DOHH2 (cell line): ENCODE data around the gene XKRX.

Source experiments
- H3F3A ChIP-seq: fragments of 200-600 bp; sonication (generic), shearing (Covaris generic); 2 replicates; pipeline ENCODE4 v1.6.0; 2016; ENCODE audit warnings: antibody characterized with exemption, mild to moderate bottlenecking; ENCODE audit not compliant: control insufficient read depth, insufficient read depth
- H3K27ac ChIP-seq: fragments of 200-600 bp; sonication (generic); 2 replicates; pipeline ENCODE4 v1.5.1; 2014; ENCODE audit warnings: low read depth, mild to moderate bottlenecking, low read length, moderate library complexity
- H3K27me3 ChIP-seq: fragments of 200-600 bp; sonication (generic); 2 replicates; pipeline ENCODE4 v1.6.1; 2014; ENCODE audit warnings: mild to moderate bottlenecking, low read length, mixed read lengths; ENCODE audit not compliant: control insufficient read depth
- H3K36me3 ChIP-seq: fragments of 200-600 bp; sonication (generic); 2 replicates; pipeline ENCODE4 v1.6.1; 2014; ENCODE audit warnings: mild to moderate bottlenecking, low read length, moderate library complexity, mixed read lengths; ENCODE audit not compliant: control insufficient read depth
- H3K4me1 ChIP-seq: fragments of 200-600 bp; sonication (generic); 2 replicates; pipeline ENCODE4 v1.6.1; 2014; ENCODE audit warnings: mild to moderate bottlenecking, low read length, mixed read lengths; ENCODE audit not compliant: control insufficient read depth
- H3K4me2 ChIP-seq: fragments of 200-600 bp; sonication (generic); 2 replicates; pipeline ENCODE4 v1.6.0; 2014; ENCODE audit warnings: mild to moderate bottlenecking, low read length, moderate library complexity
- H3K4me3 ChIP-seq: fragments of 200-600 bp; sonication (generic); 2 replicates; pipeline ENCODE4 v1.5.1; 2014; ENCODE audit warnings: mild to moderate bottlenecking, low read length, mixed read lengths
- H3K79me2 ChIP-seq: fragments of 200-600 bp; sonication (generic); 2 replicates; pipeline ENCODE4 v1.6.1; 2014; ENCODE audit warnings: mild to moderate bottlenecking, low read length, mixed read lengths; ENCODE audit not compliant: control insufficient read depth
- H3K9me2 ChIP-seq: fragments of 200-600 bp; sonication (generic); replicated peaks from 2 replicates; pipeline ENCODE4 v1.6.1; 2014; ENCODE audit warnings: mild to moderate bottlenecking, low read length, mixed read lengths; ENCODE audit not compliant: control insufficient read depth
- H3K9me3 ChIP-seq: fragments of 200-600 bp; sonication (generic); 2 replicates; pipeline ENCODE4 v1.6.1; 2014; ENCODE audit warnings: antibody characterized with exemption, low read length, mixed read lengths; ENCODE audit not compliant: control insufficient read depth, insufficient read depth
- H4K20me1 ChIP-seq: fragments of 200-600 bp; sonication (generic); 2 replicates; pipeline ENCODE4 v1.6.0; 2014; ENCODE audit warnings: low read depth, mild to moderate bottlenecking, antibody characterized with exemption, low read length, moderate library complexity; ENCODE audit not compliant: control insufficient read depth, insufficient read depth
- EZH2phosphoT487 ChIP-seq: fragments of 200-600 bp; sonication (generic); IDR thresholded peaks from 2 replicates; pipeline ENCODE4 v1.6.1; 2017; ENCODE audit warnings: borderline replicate concordance, mild to moderate bottlenecking, antibody characterized with exemption, low read length, moderate library complexity, mixed read lengths
- TF ChIP-seq, protein P1 (sequence below): fragments of 200-600 bp; sonication (generic); IDR thresholded peaks from one replicate; pipeline ENCODE4 v1.5.1; 2014; ENCODE audit warnings: antibody characterized with exemption, mild to moderate bottlenecking, low read depth, low read length; ENCODE audit not compliant: poor library complexity, severe bottlenecking

XKRX gene

DNA sequence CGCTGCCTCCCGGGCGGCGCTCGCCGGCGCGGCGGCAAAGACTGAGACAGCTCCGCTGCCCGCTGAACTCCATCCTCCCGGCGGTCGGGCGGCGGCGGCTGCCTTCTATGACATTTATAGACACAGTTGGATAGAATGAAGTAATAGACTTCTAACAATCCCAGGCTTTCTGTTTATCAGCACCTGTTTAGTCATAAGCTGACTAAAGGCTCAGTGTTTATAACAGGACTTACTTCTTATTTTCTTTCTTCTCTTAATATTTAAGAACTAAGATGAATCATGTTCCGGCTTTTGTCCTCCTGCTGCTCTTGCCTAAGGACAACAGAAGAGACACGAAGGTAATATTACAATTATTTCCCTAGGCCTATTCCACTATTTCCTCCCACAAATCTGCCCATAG lies 44.7 kb upstream of the XKRX start:
- no peak overlapping the region for H3K27ac ChIP-seq
- no peaks in the 10 kb centered on the region for H3F3A ChIP-seq
- no peaks in the 10 kb centered on the region for H4K20me1 ChIP-seq
- H3K4me2 ChIP-seq, result no peak overlapping the region
- H3K9me3 ChIP-seq, result no peaks in the 10 kb centered on the region
- H3K36me3 ChIP-seq, result no peaks in the 10 kb centered on the region
- no peaks in the 10 kb centered on the region for H3K27me3 ChIP-seq
- H3K79me2 ChIP-seq, result no peaks in the 10 kb centered on the region
- no peaks in the 10 kb centered on the region for H3K4me1 ChIP-seq
- no peak for TF ChIP-seq EZH2phosphoT487
- TF ChIP-seq, protein P1, sequence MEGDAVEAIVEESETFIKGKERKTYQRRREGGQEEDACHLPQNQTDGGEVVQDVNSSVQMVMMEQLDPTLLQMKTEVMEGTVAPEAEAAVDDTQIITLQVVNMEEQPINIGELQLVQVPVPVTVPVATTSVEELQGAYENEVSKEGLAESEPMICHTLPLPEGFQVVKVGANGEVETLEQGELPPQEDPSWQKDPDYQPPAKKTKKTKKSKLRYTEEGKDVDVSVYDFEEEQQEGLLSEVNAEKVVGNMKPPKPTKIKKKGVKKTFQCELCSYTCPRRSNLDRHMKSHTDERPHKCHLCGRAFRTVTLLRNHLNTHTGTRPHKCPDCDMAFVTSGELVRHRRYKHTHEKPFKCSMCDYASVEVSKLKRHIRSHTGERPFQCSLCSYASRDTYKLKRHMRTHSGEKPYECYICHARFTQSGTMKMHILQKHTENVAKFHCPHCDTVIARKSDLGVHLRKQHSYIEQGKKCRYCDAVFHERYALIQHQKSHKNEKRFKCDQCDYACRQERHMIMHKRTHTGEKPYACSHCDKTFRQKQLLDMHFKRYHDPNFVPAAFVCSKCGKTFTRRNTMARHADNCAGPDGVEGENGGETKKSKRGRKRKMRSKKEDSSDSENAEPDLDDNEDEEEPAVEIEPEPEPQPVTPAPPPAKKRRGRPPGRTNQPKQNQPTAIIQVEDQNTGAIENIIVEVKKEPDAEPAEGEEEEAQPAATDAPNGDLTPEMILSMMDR, result no peak
- H3K4me3 ChIP-seq, result no peak overlapping the region
- H3K9me2 ChIP-seq, result no peaks in the 10 kb centered on the region

DNA sequence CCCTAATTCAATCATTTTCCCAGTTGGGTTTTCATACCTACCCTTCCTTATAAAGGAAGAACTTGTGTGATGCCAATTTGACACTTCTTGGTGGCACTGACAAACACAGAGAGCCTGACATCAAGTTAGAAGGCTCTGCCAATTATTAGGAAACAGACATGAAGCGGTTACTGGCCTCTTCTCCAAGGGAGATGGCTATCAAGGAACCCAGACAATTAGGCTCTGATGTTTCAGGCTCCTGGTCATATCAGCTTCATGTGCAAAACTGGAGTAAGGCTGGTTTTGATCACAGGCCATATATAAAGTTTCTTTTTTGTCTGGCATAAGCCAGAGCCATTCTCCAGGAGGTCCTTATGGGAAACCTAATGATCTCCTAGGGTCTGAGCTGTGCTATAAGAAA lies 41.2 kb upstream of the XKRX start:
- Histone ChIP-seq H3K9me3 (no peaks in the 10 kb centered on the region), H3K4me1 (no peaks in the 10 kb centered on the region), H3K4me2 (no peak overlapping the region), H3K9me2 (no peaks in the 10 kb centered on the region), H3K27ac (no peak overlapping the region), H3K27me3 (no peaks in the 10 kb centered on the region), H3F3A (no peaks in the 10 kb centered on the region), H3K4me3 (no peak overlapping the region), H4K20me1 (no peaks in the 10 kb centered on the region), H3K79me2 (no peaks in the 10 kb centered on the region), H3K36me3 (no peaks in the 10 kb centered on the region)
- TF ChIP-seq, protein P1, result no peak
- TF ChIP-seq EZH2phosphoT487, result no peak

DNA sequence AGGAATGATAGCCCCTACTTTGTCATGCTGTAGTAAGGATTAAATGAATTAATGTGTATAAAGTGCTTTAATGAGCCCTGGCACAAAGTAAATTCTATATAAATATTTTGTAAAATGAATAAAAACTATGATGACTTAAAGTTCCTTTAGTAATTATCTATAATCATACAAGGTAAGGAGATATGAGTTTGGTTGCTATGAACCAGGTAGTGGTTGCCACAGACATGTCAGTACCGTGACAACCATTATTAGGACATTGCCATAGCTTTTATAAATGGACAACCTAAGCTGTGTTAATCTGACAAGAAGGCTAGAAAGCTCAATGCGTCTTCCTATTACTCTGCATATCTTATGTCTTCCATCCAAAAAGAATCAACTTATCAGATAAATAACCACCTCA lies 40.7 kb upstream of the XKRX start, which contains the start of gene ARL13A:
ARL13A (plus strand) TSS at position 301 of the 400 bp plus-strand sequence. CDS start 3,982 bp downstream, outside the sequence.
- no peaks in the 10 kb centered on the region for H3F3A ChIP-seq
- H4K20me1 ChIP-seq, result no peaks in the 10 kb centered on the region
- TF ChIP-seq, protein P1, result no peak
- TF ChIP-seq EZH2phosphoT487, result no peak
- H3K4me3 ChIP-seq, result no peak within 1 kb of the TSS
- H3K36me3 ChIP-seq, result no peaks in the 10 kb centered on the region
- no peak within 1 kb of the TSS for H3K27ac ChIP-seq
- no peaks in the 10 kb centered on the region for H3K9me2 ChIP-seq
- H3K27me3 ChIP-seq, result no peaks in the 10 kb centered on the region
- no peak within 1 kb of the TSS for H3K4me2 ChIP-seq
- H3K9me3 ChIP-seq, result no peaks in the 10 kb centered on the region
- no peaks in the 10 kb centered on the region for H3K4me1 ChIP-seq
- no peaks in the 10 kb centered on the region for H3K79me2 ChIP-seq

DNA sequence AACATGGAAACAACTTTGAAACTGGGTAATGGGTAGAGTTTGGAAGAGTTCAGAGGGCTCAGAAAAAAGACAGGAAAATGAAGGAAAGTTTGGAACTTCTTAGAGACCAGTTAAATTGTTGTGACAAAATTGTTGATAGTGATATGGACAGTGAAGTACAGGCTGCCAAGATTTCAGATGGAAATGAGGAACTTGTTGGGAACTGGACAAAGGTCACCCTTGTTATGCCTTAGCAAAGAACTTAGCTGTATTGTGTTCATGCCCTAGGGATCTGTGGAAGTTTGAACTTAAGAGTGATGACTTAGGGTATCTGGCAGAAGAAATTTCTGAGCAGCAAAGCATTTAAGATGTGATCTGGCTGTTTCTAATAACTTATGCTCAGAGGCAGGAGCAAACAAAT lies 35.6 kb upstream of the XKRX start:
- H3K79me2 ChIP-seq, result no peaks in the 10 kb centered on the region
- H3K27me3 ChIP-seq, result no peaks in the 10 kb centered on the region
- no peaks in the 10 kb centered on the region for H4K20me1 ChIP-seq
- H3K4me2 ChIP-seq, result no peak overlapping the region
- H3K36me3 ChIP-seq, result no peaks in the 10 kb centered on the region
- H3K9me3 ChIP-seq, result no peaks in the 10 kb centered on the region
- H3F3A ChIP-seq, result no peaks in the 10 kb centered on the region
- no peaks in the 10 kb centered on the region for H3K9me2 ChIP-seq
- H3K4me3 ChIP-seq, result no peak overlapping the region
- no peak for TF ChIP-seq EZH2phosphoT487
- TF ChIP-seq, protein P1, result no peak
- H3K27ac ChIP-seq, result no peak overlapping the region
- no peaks in the 10 kb centered on the region for H3K4me1 ChIP-seq
